HUDEP-2 (cell line): Measurements from ENCODE around the gene STX1B.

Experiments
- DNase-seq, 76 experiments: peaks; one replicate each; lab custom pipeline; 2025; ENCODE audit not compliant: unreplicated experiment in 76 of 76; lab: John Stamatoyannopoulos, UW

The STX1B gene

GRCh38 chr16:31010585-31011325, at the start of gene STX1B:
Gene STX1B (minus strand): TSS chr16:31010638. CDS start chr16:31010396, 242 bp downstream.
- no peak for DNase-seq

GRCh38 chr16:31055613-31056012, 45.2 kb upstream of the STX1B start:
- DNase-seq = no peak

DNA sequence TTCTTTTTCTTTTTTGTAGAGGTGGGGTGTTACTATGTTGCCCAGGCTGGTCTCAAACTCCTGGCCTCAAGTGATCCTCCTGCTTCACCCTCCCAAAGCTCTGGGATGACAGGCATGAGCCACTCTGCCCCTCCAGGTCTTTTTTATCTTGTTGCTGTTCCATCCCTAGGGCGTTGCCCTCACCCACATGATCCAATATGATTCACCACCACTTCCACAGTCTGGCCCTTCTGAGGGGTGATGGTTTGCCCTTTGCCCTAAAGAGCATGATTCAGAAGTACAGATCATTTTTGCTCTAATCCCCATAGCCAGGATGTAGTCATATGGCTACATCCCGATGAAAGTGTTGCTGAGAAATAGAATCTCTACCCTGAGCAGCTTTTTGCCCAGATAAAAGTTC, 41.7 kb upstream of the STX1B start:
- peak in 51 of 76 experiments; percentile 6 to 76 (median 31) for DNase-seq

GRCh38 chr16:31050280-31051030, 40.0 kb upstream of the STX1B start:
- no peak for DNase-seq

DNA sequence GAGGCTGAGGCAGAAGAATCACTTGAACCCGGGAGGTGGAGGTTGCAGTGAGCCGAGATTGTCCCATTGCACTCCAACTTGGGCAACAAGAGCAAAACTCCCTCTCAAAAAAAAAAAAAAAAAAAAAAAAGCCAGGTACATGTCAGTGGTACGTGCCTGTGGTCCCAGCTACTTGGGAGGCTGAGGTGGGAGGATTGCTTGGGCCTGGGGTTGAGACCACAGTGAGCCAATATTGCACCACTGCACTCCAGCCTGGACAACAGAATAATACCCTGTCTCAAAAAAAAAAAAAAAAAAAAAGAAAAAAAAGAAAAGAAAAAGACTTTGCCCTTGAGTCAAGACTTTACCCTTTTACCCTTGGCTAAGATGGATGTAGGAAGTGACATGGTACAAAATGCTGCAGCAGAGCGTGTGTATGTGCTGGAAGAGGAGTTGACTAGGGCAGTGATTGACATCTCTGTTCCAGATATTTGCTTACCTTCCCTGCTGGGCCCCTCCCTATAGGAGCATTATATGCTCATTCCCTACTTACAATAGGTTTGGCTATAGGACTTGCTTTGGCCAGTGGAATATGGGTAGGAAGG, 33.6 kb upstream of the STX1B start:
- no peak for DNase-seq

DNA sequence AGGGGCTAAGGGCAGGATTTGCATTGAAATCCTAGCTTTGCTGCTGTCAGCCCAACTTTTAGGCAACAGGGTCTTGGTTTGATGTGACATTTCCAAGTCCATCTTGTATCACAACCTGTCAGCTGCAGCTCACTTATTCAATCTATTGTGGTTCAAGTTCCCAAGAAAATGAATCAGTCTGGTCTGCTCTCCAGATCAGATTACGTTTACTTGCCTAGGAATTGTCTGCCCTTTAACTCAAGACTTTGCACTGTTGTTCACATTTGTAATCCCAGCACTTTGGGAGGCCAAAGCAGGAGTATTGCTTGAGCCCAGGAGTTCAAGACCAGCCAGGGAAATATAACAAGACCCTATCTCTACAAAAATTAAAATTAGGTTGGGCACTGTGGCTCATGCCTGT, 32.9 kb upstream of the STX1B start:
- DNase-seq = no peak

DNA sequence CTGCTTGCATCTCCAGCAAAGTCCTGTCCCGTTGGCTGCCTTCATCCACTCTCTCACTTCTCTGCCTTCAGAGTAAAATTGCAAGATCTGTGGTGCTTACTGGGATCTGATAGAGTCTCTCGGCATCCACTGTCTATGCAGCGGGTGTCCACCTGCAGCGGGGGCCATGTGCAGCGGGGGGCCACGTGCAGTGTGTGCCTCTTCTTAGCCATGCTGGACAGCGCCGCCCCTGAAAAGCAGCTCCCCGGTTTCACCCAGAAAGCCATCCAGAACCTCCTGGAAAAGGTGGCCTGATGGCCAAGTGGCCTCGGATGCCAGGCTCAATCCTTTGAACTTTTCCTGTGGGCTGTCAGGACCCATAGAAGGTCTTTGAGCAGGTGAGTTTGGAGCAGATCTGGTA, 32.4 kb upstream of the STX1B start:
- no peak for DNase-seq

DNA sequence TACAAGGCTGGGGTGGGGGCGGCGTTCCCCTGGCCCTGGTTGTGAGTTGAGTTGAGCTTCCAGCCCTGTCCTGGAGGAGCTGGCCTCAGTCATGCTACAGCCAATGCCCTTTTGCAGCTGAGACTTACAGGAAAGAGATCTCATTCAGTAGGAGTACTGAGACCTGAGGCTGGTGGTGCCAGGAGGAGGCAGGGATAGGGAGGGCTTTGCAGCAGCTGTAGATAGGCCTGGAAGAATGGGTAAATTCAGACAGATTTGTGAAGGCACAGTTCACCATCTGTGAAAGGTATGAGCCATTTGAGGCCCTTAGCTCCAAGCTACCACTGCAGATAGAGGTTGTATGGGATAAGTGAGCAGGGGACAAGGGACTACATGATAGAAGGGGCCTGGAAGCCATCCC, 28.6 kb upstream of the STX1B start:
- DNase-seq = no peak

- peak in 4 of 76 experiments; percentile 4 to 30 (median 8) for DNase-seq
These were observed 26.3 kb upstream of the STX1B start for GRCh38 chr16:31036691-31037090.

DNA sequence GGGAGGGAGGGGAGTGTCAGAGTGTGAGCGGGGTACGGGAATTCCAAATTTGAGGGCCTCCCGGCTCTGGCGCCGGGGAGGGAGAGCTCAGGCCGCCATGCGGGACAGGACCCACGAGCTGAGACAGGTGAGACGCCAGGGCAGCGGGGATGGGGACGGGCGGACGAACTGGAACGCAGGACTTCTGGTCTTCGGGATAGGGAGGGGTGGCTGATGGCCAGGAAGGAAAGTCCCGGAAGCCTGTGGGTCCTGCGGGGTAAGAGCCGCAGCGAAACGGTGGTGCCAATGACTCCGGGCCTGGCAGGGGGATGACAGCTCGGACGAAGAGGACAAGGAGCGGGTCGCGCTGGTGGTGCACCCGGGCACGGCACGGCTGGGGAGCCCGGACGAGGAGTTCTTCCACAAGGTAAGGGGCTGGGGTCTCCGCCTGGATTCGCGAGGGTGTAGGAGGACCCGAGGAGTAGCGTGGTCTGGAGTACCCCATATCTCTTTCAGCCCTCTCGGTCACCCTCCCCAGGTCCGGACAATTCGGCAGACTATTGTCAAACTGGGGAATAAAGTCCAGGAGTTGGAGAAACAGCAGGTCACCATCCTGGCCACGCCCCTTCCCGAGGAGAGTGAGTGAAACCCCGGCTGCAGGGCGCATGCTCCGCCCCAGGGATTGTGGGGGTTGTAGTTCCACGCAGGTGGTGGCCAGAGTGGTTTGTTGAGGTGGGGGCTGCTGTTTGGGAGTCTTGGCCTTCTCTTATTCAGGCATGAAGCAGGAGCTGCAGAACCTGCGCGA, 23.5 kb upstream of the STX1B start:
- DNase-seq = peak in 69 of 76 experiments; percentile 10 to 86 (median 72)

DNA sequence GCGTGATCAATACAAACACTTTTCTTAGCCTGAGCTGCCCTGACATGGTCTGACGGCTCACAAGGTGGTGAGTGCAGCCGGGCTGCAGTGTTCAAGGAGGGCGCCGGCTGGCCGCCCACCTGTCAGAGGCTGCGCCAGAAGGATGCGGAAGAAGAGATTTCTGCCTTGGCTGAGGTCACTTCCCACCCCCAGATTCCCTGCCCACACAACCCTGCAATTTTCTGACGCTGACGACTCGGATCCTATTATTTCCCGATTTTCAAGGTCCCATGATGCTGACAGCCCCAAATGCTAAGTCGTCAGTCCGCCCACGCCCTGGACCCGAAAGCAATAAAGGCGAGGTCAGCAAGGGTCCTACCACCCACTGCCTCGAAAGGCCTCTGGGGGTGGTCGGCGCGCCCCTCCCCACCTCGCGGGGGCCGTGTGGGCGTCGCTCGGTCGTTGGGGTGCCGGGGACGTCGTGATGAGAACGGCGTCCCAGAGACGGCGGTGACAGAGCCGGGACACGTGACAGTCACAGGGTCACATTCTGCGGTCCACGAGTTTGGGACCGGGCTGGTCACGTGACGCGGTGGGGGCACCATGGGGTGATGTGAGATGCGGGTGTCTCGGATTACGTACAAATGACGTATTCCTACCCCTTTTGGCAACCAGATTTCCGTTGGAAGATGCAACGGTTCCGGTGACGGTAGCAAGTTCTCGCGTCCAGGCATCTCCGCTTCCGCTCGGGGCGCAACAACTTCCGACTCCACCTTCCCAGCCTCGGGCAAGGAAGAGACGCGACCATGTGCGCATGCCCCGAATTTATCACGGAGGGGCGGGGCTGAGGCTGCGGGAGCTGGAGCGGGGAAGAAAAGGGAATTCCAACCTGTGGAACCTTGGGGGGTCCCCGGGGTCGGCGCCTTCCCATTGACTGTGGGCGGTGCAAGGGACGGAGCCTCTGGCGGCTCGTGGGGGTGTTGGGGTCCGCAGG, 22.6 kb upstream of the STX1B start, which contains the start of gene STX4:
Gene STX4 (plus strand): TSS at position 823 of the 973 bp plus-strand sequence. CDS start 248 bp downstream, outside the sequence.
- DNase-seq = peak; percentile 28 to 98 (median 94)

GRCh38 chr16:31031276-31031675, 20.8 kb upstream of the STX1B start:
- DNase-seq = no peak

DNA sequence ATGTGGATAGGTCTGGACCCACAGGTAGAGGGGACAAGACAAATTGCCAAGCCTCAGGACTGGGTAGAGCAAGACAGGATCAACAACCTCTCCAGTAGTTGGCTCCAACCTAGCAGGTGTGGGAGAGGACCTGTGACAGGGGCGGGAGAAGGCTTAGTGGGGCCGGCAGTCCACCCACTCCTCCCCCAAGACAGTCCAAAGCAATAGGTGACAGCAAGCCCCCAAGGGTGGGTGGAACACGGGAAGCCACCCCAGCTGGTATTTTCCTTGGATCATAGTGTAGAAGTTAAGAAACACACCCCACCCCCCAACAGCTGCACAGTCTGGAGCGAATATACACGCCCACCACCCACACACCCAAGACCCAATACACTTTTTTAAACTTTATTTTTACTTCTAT, 18.8 kb upstream of the STX1B start:
- DNase-seq = no peak

DNA sequence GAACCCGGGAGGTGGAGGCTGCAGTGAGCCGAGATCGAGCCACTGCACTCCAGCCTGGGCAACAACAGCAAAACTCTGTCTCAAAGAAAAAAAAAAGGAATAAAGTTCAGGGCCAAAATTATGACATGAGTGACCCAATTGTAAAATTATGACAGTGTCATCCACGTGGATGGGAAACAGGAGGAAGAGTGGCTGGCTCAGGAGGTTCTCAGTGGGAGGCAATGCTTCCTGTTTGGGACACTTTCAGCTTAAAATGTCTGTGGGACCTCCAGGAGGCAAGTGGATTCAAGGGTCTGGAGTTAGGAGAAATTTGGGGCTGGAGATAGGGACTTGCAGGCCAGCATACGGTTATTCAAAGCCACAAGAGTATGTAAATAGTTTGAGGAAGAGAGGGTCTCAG, 14.9 kb upstream of the STX1B start:
- DNase-seq = no peak

DNA sequence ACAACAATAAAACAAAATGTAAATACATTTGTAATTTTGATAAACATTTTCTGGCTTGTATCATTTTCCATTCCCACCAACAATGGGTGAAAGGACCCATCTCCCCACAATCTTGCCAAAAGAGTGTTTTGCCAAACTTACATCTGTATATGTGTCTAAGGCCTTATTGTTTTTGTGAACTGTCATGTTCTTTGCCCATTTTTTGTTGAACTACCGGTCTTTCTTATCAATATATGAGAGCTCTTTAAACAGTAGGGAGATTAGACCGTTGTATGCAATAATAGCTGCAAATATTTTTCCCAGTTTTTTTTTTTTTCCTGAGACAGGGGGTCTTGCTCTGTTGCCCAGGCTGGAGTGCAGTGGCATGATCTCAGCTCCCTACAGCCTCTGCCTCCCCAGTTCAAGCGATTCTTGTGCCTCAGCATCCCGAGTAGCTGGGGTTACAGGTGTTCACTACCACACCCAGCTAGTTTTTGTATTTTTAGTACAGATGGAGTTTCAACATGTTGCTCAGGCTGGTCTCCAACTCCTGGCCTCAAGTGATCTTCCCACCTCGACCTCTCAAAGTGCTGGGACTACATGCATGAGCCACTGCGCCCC, 13.3 kb upstream of the STX1B start:
- no peak for DNase-seq

DNA sequence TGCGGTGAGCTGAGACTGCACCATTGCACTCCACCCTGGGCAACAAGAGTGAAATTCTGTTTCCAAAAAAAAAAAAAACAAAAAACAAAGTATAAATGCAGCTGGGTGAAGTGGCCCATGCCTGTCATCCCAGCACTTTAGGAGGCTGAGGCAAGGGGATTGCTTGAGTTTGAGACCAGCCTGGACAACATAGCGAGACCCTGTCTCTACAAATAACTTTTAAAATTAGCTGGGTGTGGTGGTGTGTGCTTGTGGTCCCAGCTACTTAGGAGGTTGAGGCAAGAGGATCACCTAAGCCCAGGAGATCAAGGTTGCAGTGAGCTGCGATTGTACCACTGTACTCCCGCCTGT, 12.8 kb upstream of the STX1B start:
- DNase-seq = no peak

GRCh38 chr16:31022544-31023251, 12.3 kb upstream of the STX1B start:
- no peak for DNase-seq

GRCh38 chr16:31020536-31020935, 10.1 kb upstream of the STX1B start:
- DNase-seq = no peak

DNA sequence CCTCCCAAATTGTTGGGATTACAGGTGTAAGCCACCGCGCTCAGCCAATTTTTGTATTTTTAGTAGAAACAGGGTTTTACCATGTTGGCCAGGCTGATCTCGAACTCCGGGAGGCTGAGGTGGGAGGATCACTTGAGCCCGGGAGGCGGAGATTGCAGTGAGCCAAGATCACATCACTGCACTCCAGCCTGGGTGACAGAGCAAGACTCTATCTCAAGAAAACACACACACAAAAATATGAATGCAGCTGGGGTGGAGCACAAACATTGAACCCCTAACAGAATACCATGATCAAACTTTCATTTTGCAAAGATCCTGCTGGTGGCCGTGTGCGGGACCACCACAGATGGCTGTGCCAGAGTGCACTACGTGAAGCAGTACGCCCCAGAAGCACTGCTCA, 7.3 kb upstream of the STX1B start:
- peak in 19 of 76 experiments; percentile 6 to 46 (median 19) for DNase-seq
